Parietal lobe (tissue), 1 donor: Measurements from ENCODE around the gene TKTL1. TPM values are rescaled to one million over a fixed set of nuclear protein-coding genes. Genes with fewer than 3 reads are reported as not detected.

ENCODE experiments used
- total RNA-seq: library from RNA; depleted of rRNA; stranded (reverse); fragments of >200 nt; gene quantifications from one replicate; pipeline ENCODE4 v1.2.3, GENCODE V29; 2014

Gene TKTL1, protein sequence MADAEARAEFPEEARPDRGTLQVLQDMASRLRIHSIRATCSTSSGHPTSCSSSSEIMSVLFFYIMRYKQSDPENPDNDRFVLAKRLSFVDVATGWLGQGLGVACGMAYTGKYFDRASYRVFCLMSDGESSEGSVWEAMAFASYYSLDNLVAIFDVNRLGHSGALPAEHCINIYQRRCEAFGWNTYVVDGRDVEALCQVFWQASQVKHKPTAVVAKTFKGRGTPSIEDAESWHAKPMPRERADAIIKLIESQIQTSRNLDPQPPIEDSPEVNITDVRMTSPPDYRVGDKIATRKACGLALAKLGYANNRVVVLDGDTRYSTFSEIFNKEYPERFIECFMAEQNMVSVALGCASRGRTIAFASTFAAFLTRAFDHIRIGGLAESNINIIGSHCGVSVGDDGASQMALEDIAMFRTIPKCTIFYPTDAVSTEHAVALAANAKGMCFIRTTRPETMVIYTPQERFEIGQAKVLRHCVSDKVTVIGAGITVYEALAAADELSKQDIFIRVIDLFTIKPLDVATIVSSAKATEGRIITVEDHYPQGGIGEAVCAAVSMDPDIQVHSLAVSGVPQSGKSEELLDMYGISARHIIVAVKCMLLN
- 1.9 TPM for total RNA-seq

DNA sequence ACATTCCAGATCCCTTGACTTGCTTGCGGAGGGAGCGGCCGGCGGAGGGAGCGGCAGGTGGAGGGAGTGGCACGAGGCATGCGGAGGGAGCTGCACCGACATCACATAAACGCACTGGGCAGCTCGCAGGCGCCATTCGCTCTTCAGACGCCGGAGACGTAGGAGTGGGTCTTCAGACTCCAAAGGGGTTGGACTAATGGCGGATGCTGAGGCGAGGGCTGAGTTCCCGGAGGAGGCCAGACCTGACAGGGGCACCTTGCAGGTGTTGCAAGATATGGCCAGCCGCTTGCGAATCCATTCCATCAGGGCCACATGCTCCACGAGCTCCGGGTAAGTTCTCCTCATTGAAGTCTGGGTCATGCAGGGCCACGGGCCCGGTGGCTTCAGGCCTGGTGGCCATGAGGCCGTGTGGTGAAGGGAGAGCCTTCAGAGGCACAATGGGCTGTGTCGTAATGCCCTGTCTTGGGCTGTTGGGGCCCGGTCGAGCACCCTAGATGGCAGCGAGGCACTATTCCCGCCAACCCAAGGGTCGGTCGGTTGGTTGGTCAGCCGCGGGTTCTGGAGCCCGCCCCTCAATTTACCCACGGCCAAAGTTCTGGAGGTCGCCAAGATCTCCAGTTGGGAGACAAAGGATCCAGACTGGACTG lies at the start of gene TKTL1:
Gene TKTL1, plus strand, starts transcription at position 132 of the 647 bp plus-strand sequence. Its CDS starts 65 bp downstream, at position 197.

DNA sequence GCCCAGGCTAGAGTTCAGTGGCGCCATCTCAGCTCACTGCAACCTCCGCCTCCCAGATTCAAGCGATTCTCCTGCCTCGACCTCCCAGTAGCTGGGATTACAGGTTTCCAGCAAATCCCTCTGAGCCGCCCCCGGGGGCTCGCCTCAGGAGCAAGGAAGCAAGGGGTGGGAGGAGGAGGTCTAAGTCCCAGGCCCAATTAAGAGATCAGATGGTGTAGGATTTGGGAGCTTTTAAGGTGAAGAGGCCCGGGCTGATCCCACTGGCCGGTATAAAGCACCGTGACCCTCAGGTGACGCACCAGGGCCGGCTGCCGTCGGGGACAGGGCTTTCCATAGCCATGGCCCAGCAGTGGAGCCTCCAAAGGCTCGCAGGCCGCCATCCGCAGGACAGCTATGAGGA lies 38.3 kb upstream of the TKTL1 start, which contains the start of gene OPN1MW3:
Gene OPN1MW3, plus strand, starts transcription at position 301 of the 400 bp plus-strand sequence. Its CDS starts 38 bp downstream, at position 339.

DNA sequence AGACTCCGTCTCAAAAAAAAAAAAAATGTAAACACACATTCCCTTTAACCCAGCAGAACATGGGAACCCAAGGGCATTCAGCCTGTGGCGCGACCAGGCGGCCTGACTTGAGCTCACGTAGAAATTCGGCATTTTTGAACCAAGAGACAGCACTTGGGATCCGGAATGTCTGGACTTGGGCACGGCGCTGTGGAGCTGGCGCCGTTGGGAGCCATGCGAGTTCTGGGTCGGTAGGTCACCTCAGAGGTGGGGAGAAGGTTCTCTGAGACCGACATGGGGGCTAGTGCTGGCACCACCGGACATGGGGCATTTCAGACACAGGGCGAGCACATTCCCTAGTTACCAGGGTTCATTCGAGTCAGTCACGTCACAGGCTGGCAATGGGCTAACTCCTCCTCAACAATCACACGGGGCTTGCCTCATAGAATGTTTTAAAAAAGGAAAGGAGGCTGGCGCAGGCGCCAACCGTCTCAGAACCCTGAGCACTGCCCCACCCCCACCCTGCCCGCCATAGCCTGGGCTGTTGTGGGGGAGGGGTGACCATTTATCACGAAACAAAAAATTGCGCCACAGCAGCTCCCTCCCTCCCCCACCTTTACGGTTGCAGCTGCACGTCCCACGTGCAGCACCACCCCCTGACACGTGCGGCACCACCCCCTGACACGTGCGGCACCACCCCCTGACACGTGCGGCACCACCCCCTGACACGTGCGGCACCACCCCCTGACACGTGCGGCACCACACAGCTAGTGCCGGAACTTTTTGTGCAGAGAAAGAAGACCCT lies 612 bp upstream of the TKTL1 start, which contains the start of gene TEX28:
Gene TEX28, minus strand, starts transcription at position 334 of the 784 bp plus-strand sequence. CDS start 3,007 bp downstream, outside the sequence.

DNA sequence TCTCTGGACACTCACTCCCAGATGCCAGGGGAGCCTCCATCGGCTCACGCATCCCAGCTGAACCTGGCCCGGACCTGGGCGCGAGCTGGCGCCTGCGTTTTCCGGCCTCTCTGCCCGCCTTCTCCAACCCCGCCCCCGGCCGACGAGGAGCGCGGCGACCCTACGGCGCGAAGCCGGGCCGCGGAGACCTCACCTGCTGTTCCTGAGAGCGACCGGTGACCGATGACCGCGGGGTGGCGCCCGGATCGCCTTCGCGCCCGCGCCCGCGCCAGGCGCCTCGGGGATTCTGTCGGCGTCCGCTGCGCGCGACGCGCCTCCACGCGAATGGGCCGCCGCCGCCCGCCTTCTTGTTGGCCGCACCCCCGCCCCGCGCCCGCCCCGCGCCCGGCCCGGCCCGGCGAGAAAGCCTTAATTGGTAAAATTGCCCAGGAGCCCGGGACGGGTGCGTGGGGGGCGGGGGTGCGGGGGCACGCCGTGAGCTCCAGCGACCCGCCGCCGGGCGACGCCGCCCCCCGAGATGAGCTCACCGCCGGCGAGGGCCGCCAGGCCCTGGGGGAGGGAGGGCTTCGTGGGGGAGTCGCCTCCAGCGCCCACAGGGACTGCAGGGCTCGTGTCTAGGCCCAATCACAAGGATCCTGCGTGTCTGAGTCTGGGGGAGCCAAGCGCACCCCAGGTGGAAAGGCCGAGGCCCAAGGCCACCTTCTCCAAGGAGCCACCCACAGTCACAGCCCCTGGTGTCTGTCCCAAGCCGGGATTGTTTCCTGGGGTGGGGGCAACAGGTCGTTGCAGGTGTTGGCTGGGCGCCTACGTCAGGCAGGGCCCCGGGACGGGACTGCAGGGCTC lies 78.9 kb downstream of the TKTL1 start, which contains the start of gene FLNA:
Gene FLNA, minus strand, starts transcription at position 322 of the 843 bp plus-strand sequence. CDS start 3,389 bp downstream, outside the sequence.

DNA sequence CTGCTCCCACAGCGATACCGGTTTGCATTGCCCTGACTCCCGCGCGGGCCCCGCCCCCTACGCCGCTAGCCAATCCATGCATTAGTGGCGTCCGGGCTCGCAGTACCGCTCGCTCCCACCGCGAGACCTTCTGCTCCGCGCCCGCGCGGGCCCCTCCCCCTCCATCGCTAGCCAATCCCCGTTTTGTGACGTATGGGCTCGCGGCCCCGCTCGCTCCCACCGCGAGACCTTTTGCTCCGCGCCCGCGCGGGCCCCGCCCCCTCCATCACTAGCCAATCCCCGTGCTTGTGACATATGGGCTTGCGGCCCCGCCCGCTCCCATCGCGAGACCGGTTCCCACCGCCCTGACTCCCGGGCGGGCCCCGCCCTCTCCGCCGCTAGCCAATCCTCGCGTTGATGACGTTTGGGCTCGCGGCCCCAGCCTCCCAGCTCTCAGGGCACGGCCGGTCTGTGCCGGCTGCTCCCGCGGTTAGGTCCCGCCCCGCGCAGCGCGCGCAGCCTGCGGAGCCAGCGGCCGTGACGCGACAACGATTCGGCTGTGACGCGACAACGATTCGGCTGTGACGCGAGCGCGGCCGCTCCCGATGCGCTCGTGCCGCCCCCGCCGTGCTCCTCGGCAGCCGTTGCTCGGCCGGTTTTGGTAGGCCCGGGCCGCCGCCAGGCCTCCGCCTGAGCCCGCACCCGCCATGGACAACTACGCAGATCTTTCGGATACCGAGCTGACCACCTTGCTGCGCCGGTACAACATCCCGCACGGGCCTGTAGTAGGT lies 83.4 kb downstream of the TKTL1 start, which contains the start of gene EMD:
Gene EMD, plus strand, starts transcription at position 497 of the 770 bp plus-strand sequence. Its CDS starts 190 bp downstream, at position 687.

Other genes with a start within 250 kb of the TKTL1 start
- gene MECP2, start 198.1 kb upstream of the TKTL1 start, total RNA-seq, result 65.7 TPM
- not detected for gene OPN1LW, start 151.6 kb upstream of the TKTL1 start, total RNA-seq
- not detected for gene OPN1MW, start 113.2 kb upstream of the TKTL1 start, total RNA-seq
- not detected for gene OPN1MW2, start 76.0 kb upstream of the TKTL1 start, total RNA-seq
- gene OPN1MW3, start 38.2 kb upstream of the TKTL1 start, total RNA-seq, result not detected
- not detected for gene TEX28, start 671 bp upstream of the TKTL1 start, total RNA-seq
- 148 TPM for gene FLNA, start 78.8 kb downstream of the TKTL1 start, total RNA-seq
- gene EMD, start 83.5 kb downstream of the TKTL1 start, total RNA-seq, result 17.8 TPM
- 2,083 TPM for gene RPL10, start 102.6 kb downstream of the TKTL1 start, total RNA-seq
- 5.6 TPM for gene DNASE1L1, start 113.5 kb downstream of the TKTL1 start, total RNA-seq
- gene TAFAZZIN, start 115.7 kb downstream of the TKTL1 start, total RNA-seq, result 25.7 TPM
- gene ATP6AP1, start 132.9 kb downstream of the TKTL1 start, total RNA-seq, result 55.7 TPM
- gene GDI1, start 141.4 kb downstream of the TKTL1 start, total RNA-seq, result 301 TPM
- gene FAM50A, start 148.3 kb downstream of the TKTL1 start, total RNA-seq, result 31.6 TPM
- gene PLXNA3, start 162.5 kb downstream of the TKTL1 start, total RNA-seq, result 53.2 TPM
- gene LAGE3, start 183.5 kb downstream of the TKTL1 start, total RNA-seq, result 9.4 TPM
- gene UBL4A, start 190.8 kb downstream of the TKTL1 start, total RNA-seq, result 37.9 TPM
- 2.8 TPM for gene SLC10A3, start 194.8 kb downstream of the TKTL1 start, total RNA-seq
- gene FAM3A, start 220.4 kb downstream of the TKTL1 start, total RNA-seq, result 13.8 TPM